WTC11 (cell line): Measurements from ENCODE around the gene FAM53B. TPM values are rescaled to one million over a fixed set of nuclear protein-coding genes. Genes with fewer than 3 reads are reported as not detected.

Experiments
- ATAC-seq: fragments of 200-7000 bp; cut with Tn5 transposase; 2 replicates; pipeline ENCODE4 v1.10.0; 2021; ENCODE audit warnings: mild to moderate bottlenecking, moderate library complexity
- CTCF ChIA-PET: fragments of 300-600 bp; sonication (Branson Sonifier 250); formaldehyde crosslinking; loops from one replicate; lab custom pipeline; 2021; ENCODE audit warnings: antibody characterized with exemption; lab: Charles Lee
- POLR2A ChIA-PET: fragments of 350-600 bp; sonication (Branson Sonifier 250); formaldehyde crosslinking; loops from one replicate; lab custom pipeline; 2021; ENCODE audit warnings: antibody characterized with exemption; lab: Charles Lee
- DNase-seq: peaks from one replicate; pipeline ENCODE4 v3.0.0; 2021; ENCODE audit warnings: low spot score
- H3K27ac Mint-ChIP-seq: 2 replicates; pipeline ENCODE4 v1.8.0; 2021; ENCODE audit warnings: mixed read lengths
- H3K27me3 Mint-ChIP-seq: 2 replicates; pipeline ENCODE4 v1.8.0; 2021; ENCODE audit warnings: low read depth, mild to moderate bottlenecking, moderate library complexity, mixed read lengths
- H3K36me3 Mint-ChIP-seq: 2 replicates; pipeline ENCODE4 v1.8.0; 2021; ENCODE audit warnings: mixed read lengths
- H3K4me1 Mint-ChIP-seq: 2 replicates; pipeline ENCODE4 v1.8.0; 2022; ENCODE audit warnings: mixed read lengths
- H3K4me3 Mint-ChIP-seq: 2 replicates; pipeline ENCODE4 v1.8.0; 2021; ENCODE audit warnings: mild to moderate bottlenecking, moderate library complexity, mixed read lengths
- H3K9me3 Mint-ChIP-seq: 2 replicates; pipeline ENCODE4 v1.8.0; 2021; ENCODE audit warnings: mixed read lengths
- AR ChIP-seq: fragments of 250-450 bp; sonication (Bioruptor Pico); IDR thresholded peaks from 2 replicates; pipeline ENCODE4 v1.9.0; 2021; ENCODE audit warnings: mild to moderate bottlenecking
- CREM ChIP-seq: sonication (generic); formaldehyde crosslinking; IDR thresholded peaks from 2 replicates; pipeline ENCODE4 v1.8.1; 2022; ENCODE audit warnings: mild to moderate bottlenecking, missing genetic modification reagents, moderate library complexity
- E2F4 ChIP-seq: sonication (generic); formaldehyde crosslinking; IDR thresholded peaks from 2 replicates; pipeline ENCODE4 v1.8.1; 2022; ENCODE audit warnings: low read depth, mild to moderate bottlenecking, moderate library complexity, missing genetic modification reagents, borderline replicate concordance
- ESRRA ChIP-seq: sonication (generic); formaldehyde crosslinking; IDR thresholded peaks from 2 replicates; pipeline ENCODE4 v1.8.1; 2022; ENCODE audit warnings: mild to moderate bottlenecking, missing genetic modification reagents, borderline replicate concordance
- MYBL2 ChIP-seq: sonication (generic); formaldehyde crosslinking; IDR thresholded peaks from 2 replicates; pipeline ENCODE4 v1.8.1; 2023; ENCODE audit warnings: mild to moderate bottlenecking, moderate library complexity, missing genetic modification reagents
- NFE2L1 ChIP-seq: sonication (generic); formaldehyde crosslinking; IDR thresholded peaks from 2 replicates; pipeline ENCODE4 v1.8.1; 2023; ENCODE audit warnings: missing genetic modification reagents
- PREB ChIP-seq: sonication (generic); formaldehyde crosslinking; IDR thresholded peaks from 2 replicates; pipeline ENCODE4 v1.8.1; 2022; ENCODE audit warnings: mild to moderate bottlenecking, missing genetic modification reagents, moderate library complexity, borderline replicate concordance
- RORB ChIP-seq: fragments of 250-450 bp; sonication (Bioruptor Pico); IDR thresholded peaks from 2 replicates; pipeline ENCODE4 v1.9.0; 2021; ENCODE audit warnings: mild to moderate bottlenecking
- SP1 ChIP-seq: sonication (generic); formaldehyde crosslinking; conservative IDR thresholded peaks from 2 replicates; pipeline ENCODE4 v1.8.1; 2022; ENCODE audit warnings: missing genetic modification reagents
- STAT6 ChIP-seq: sonication (generic); formaldehyde crosslinking; conservative IDR thresholded peaks from 2 replicates; pipeline ENCODE4 v1.8.1; 2023; ENCODE audit warnings: mild to moderate bottlenecking, low read depth, missing genetic modification reagents, moderate library complexity
- TEAD1 ChIP-seq: sonication (generic); formaldehyde crosslinking; IDR thresholded peaks from 2 replicates; pipeline ENCODE4 v1.8.0; 2022; ENCODE audit warnings: mild to moderate bottlenecking, missing genetic modification reagents
- TP53 ChIP-seq: sonication (generic); formaldehyde crosslinking; IDR thresholded peaks from 2 replicates; pipeline ENCODE4 v1.8.1; 2023; ENCODE audit warnings: mild to moderate bottlenecking, missing genetic modification reagents
- USF1 ChIP-seq: sonication (generic); formaldehyde crosslinking; IDR thresholded peaks from 2 replicates; pipeline ENCODE4 v1.8.0; 2022; ENCODE audit warnings: mild to moderate bottlenecking, missing genetic modification reagents
- ZBTB21 ChIP-seq: sonication (generic); formaldehyde crosslinking; IDR thresholded peaks from 2 replicates; pipeline ENCODE4 v1.8.1; 2023; ENCODE audit warnings: mild to moderate bottlenecking, missing genetic modification reagents, borderline replicate concordance
- ZMAT4 ChIP-seq: fragments of 250-450 bp; sonication (Bioruptor Pico); IDR thresholded peaks from 2 replicates; pipeline ENCODE4 v1.9.0; 2021; ENCODE audit warnings: mild to moderate bottlenecking
- ZNF121 ChIP-seq: sonication (generic); formaldehyde crosslinking; IDR thresholded peaks from 2 replicates; pipeline ENCODE4 v1.8.0; 2023; ENCODE audit warnings: missing genetic modification reagents
- ZNF396 ChIP-seq: fragments of 250-450 bp; sonication (Bioruptor Pico); IDR thresholded peaks from 2 replicates; pipeline ENCODE4 v1.8.0; 2021; ENCODE audit warnings: mild to moderate bottlenecking, moderate library complexity, borderline replicate concordance
- ZNF512 ChIP-seq: sonication (generic); formaldehyde crosslinking; IDR thresholded peaks from 2 replicates; pipeline ENCODE4 v1.8.1; 2022; ENCODE audit warnings: missing genetic modification reagents, borderline replicate concordance
- ZSCAN18 ChIP-seq: fragments of 250-450 bp; sonication (Bioruptor Pico); IDR thresholded peaks from 2 replicates; pipeline ENCODE4 v2.1.2; 2022; ENCODE audit warnings: mild to moderate bottlenecking, moderate library complexity
- total RNA-seq: library from RNA; stranded (reverse); gene quantifications from 3 replicates; pipeline ENCODE4 v1.2.3, GENCODE V29; 2021

Gene FAM53B
- total RNA-seq, 1 experiment from 2014 or later, result 21.3 TPM

- Mint-ChIP-seq H3K36me3 (no peaks in the 10 kb centered on the region), H3K4me1 (no peaks in the 10 kb centered on the region), H3K27ac (no peak overlapping the region), H3K9me3 (peaks cover 5% of the 10 kb centered on the region), H3K4me3 (no peak overlapping the region), H3K27me3 (no peaks in the 10 kb centered on the region)
- ATAC-seq (no peak), DNase-seq (no peak)
- POLR2A ChIA-PET, result no interaction called here
- CTCF ChIA-PET, result interaction anchor here (1.3 kb wide), 1 partner anchor 66 kb away, joined by 3 read pairs; no protein-coding TSS in a partner anchor
- no peak for TF ChIP-seq STAT6 (CRISPR knock-in tag)
- no peak for TF ChIP-seq E2F4 (CRISPR knock-in tag)
- TF ChIP-seq MYBL2 (CRISPR knock-in tag), result no peak
- TF ChIP-seq TEAD1 (CRISPR knock-in tag), result no peak
- no peak for TF ChIP-seq CREM
- TF ChIP-seq ZMAT4 (CRISPR knock-in tag), result no peak
Measured at GRCh38 chr10:124596116-124596785, 147.9 kb downstream of the FAM53B start.

GRCh38 chr10:124595143-124595883 lies 148.9 kb downstream of the FAM53B start:
- Mint-ChIP-seq H3K4me1 (no peaks in the 10 kb centered on the region), H3K9me3 (peaks cover 9% of the 10 kb centered on the region), H3K27me3 (no peaks in the 10 kb centered on the region), H3K4me3 (no peak overlapping the region), H3K36me3 (no peaks in the 10 kb centered on the region), H3K27ac (no peak overlapping the region)
- ATAC-seq (no peak), DNase-seq (no peak)
- POLR2A ChIA-PET, result no interaction called here
- CTCF ChIA-PET, result no interaction called here
- no peak for TF ChIP-seq ZBTB21 (CRISPR knock-in tag)
- no peak for TF ChIP-seq SP1
- no peak for TF ChIP-seq PREB (CRISPR knock-in tag)
- TF ChIP-seq TP53 (CRISPR knock-in tag), result no peak
- TF ChIP-seq NFE2L1 (CRISPR knock-in tag), result no peak
- no peak for TF ChIP-seq AR
- TF ChIP-seq ZNF396, result no peak
- no peak for TF ChIP-seq ZSCAN18 (CRISPR knock-in tag)
- no peak for TF ChIP-seq ZNF121 (CRISPR knock-in tag)
- no peak for TF ChIP-seq ESRRA (CRISPR knock-in tag)
- no peak for TF ChIP-seq RORB (CRISPR knock-in tag)
- no peak for TF ChIP-seq CREM
- no peak for TF ChIP-seq USF1 (CRISPR knock-in tag)
- no peak for TF ChIP-seq ZNF512
- TF ChIP-seq E2F4 (CRISPR knock-in tag), result no peak
